ENCODE measurements around the gene ATP5PO. TPM values are rescaled to one million over a fixed set of nuclear protein-coding genes. Genes with fewer than 3 reads are reported as not detected.
"Not testable (repeated sequence)": the region's sequence is repeated elsewhere in the genome, so short reads cannot be mapped to it uniquely, and the experiment has no call there.

Gene ATP5PO
- total RNA-seq, 2 donors from 2014 or later, result 123 to 142 TPM

GRCh38 chr21:33865996-33866575 is 49.5 kb downstream of the ATP5PO start:
- H3K27ac Mint-ChIP-seq, result no peak overlapping the region
- no peak for ATAC-seq
- peaks cover 3 to 4% of the 10 kb centered on the region in 2 donors for H3K4me1 Mint-ChIP-seq (ENCODE audit: low read depth in 2 of 2)

GRCh38 chr21:33865176-33865575 is 50.4 kb downstream of the ATP5PO start:
- H3K36me3 Mint-ChIP-seq, result no peaks in the 10 kb centered on the region
- no peak overlapping the region for H3K4me3 Mint-ChIP-seq
- H3K27me3 Mint-ChIP-seq, result peaks cover 2 to 7% of the 10 kb centered on the region in 2 donors
- ATAC-seq (no peak), DNase-seq (ENCODE audit: low spot score) (no peak)
- no peak overlapping the region for H3K27ac Mint-ChIP-seq
- no peaks in the 10 kb centered on the region for H3K9me3 Mint-ChIP-seq
- peaks cover 3 to 4% of the 10 kb centered on the region in 2 donors for H3K4me1 Mint-ChIP-seq (ENCODE audit: low read depth in 2 of 2)

More at GRCh38 chr21:33865996-33866575, 49.5 kb downstream of the ATP5PO start:
- no peak overlapping the region for H3K4me3 Mint-ChIP-seq
- H3K9me3 Mint-ChIP-seq, result no peaks in the 10 kb centered on the region
- no peaks in the 10 kb centered on the region for H3K36me3 Mint-ChIP-seq
- no peak for DNase-seq (ENCODE audit: low spot score)
- peaks cover 2 to 7% of the 10 kb centered on the region in 2 donors for H3K27me3 Mint-ChIP-seq

GRCh38 chr21:33864150-33864549 is 51.5 kb downstream of the ATP5PO start:
- Mint-ChIP-seq H3K27ac (no peak overlapping the region), H3K27me3 (peaks cover 5 to 7% of the 10 kb centered on the region in 2 donors), H3K9me3 (no peaks in the 10 kb centered on the region), H3K36me3 (no peaks in the 10 kb centered on the region), H3K4me1 (ENCODE audit: low read depth in 2 of 2) (peaks cover 3 to 4% of the 10 kb centered on the region in 2 donors), H3K4me3 (no peak overlapping the region)
- DNase-seq (ENCODE audit: low spot score) (no peak), ATAC-seq (no peak)

- not testable (repeated sequence) for ATAC-seq; H3K36me3 Mint-ChIP-seq; H3K27ac Mint-ChIP-seq; H3K4me3 Mint-ChIP-seq; H3K4me1 Mint-ChIP-seq (ENCODE audit: low read depth in 2 of 2); DNase-seq (ENCODE audit: low spot score); H3K27me3 Mint-ChIP-seq; H3K9me3 Mint-ChIP-seq
Observed at GRCh38 chr21:33863191-33863590, 52.4 kb downstream of the ATP5PO start.

DNA sequence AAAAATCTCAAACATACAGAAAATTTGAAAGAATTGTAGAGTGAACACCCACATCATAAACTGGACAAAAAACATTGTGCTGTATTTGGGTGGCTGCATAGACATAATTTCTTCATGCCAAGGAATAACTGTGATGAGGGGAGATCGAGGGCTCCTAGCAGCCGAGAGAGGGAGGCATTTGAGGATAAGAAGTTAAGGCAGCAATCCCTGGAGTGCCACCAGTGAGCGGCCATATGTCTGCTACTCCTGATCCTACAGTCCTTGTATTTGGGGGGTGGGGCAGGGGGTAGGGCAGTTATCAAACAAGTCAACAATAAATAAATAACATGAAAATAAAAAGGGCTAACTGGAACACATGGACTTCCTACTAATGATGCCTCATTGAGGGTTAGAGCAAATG is 54.5 kb downstream of the ATP5PO start:
- ATAC-seq (no peak), DNase-seq (ENCODE audit: low spot score) (no peak)

GRCh38 chr21:33860332-33860879 is 55.2 kb downstream of the ATP5PO start:
- Mint-ChIP-seq H3K27ac (no peak overlapping the region), H3K4me3 (no peak overlapping the region), H3K27me3 (peaks cover 3 to 7% of the 10 kb centered on the region in 2 donors), H3K9me3 (no peaks in the 10 kb centered on the region), H3K4me1 (ENCODE audit: low read depth in 2 of 2) (no peaks in the 10 kb centered on the region), H3K36me3 (no peaks in the 10 kb centered on the region)
- ATAC-seq (no peak), DNase-seq (ENCODE audit: low spot score) (no peak)

More for the DNA sequence above, 54.5 kb downstream of the ATP5PO start:
- H3K4me1 Mint-ChIP-seq (ENCODE audit: low read depth in 2 of 2), result no peaks in the 10 kb centered on the region
- no peaks in the 10 kb centered on the region for H3K9me3 Mint-ChIP-seq
- no peak overlapping the region for H3K27ac Mint-ChIP-seq
- H3K36me3 Mint-ChIP-seq, result no peaks in the 10 kb centered on the region
- H3K27me3 Mint-ChIP-seq, result peaks cover 3 to 7% of the 10 kb centered on the region in 2 donors
- H3K4me3 Mint-ChIP-seq, result no peak overlapping the region

DNA sequence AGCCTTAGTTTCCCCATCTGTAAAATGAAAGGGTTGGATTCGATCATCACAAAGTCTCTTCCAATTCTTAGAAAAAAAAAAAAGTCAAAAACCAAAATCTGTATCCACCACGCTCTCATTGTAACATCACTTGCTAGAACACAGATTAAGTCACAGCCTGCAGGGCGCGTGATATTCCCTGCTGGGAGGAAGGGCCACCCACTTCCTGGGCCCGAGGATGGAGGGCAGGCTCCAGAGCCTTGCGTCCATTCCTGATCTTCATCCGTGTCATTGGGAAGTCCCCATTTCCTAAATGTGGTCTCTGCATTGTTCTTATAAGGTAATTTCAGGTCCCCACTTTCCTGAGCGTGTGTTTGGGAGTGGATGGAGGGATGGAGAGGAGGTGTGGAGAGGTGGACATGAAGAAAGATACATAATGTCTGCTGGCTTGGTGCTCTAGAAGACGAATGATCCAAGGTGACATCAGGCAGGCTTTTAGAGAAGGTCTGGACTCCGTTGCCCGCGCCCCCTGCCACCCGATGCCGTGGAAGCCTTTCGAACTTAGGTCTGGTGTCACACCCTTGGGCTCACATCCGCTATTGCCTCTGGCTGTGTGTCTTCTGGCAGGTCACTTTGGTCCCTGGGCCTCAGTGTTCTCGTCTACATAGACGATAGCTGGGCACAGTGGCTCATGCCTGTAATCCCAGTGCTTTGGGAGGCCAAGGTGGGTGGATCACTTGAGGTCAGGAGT is 56.1 kb downstream of the ATP5PO start:
- Mint-ChIP-seq H3K36me3 (no peaks in the 10 kb centered on the region), H3K27ac (no peak overlapping the region), H3K27me3 (peaks cover 3 to 6% of the 10 kb centered on the region in 2 donors), H3K4me1 (ENCODE audit: low read depth in 2 of 2) (no peaks in the 10 kb centered on the region), H3K4me3 (no peak overlapping the region), H3K9me3 (no peaks in the 10 kb centered on the region)
- DNase-seq (ENCODE audit: low spot score), result no peak
- ATAC-seq, result no peak

GRCh38 chr21:33858667-33859372 is 56.8 kb downstream of the ATP5PO start:
- Mint-ChIP-seq H3K27ac (no peak overlapping the region), H3K36me3 (no peaks in the 10 kb centered on the region), H3K9me3 (no peaks in the 10 kb centered on the region), H3K4me1 (ENCODE audit: low read depth in 2 of 2) (no peaks in the 10 kb centered on the region), H3K27me3 (peaks cover 0 to 3% of the 10 kb centered on the region in 2 donors), H3K4me3 (no peak overlapping the region)
- DNase-seq (ENCODE audit: low spot score) (no peak), ATAC-seq (no peak)

GRCh38 chr21:33857846-33858666 is 57.5 kb downstream of the ATP5PO start:
- H3K4me3 Mint-ChIP-seq, result no peak overlapping the region
- H3K4me1 Mint-ChIP-seq (ENCODE audit: low read depth in 2 of 2), result no peaks in the 10 kb centered on the region
- no peak overlapping the region for H3K27ac Mint-ChIP-seq
- DNase-seq (ENCODE audit: low spot score) (no peak), ATAC-seq (no peak)
- no peaks in the 10 kb centered on the region for H3K36me3 Mint-ChIP-seq
- H3K9me3 Mint-ChIP-seq, result no peaks in the 10 kb centered on the region
- H3K27me3 Mint-ChIP-seq, result peaks cover 0 to 3% of the 10 kb centered on the region in 2 donors

GRCh38 chr21:33856893-33857527 is 58.6 kb downstream of the ATP5PO start:
- no peak for DNase-seq (ENCODE audit: low spot score)
- Mint-ChIP-seq H3K4me3 (no peak overlapping the region), H3K36me3 (no peaks in the 10 kb centered on the region), H3K9me3 (no peaks in the 10 kb centered on the region), H3K27me3 (peaks cover 0 to 3% of the 10 kb centered on the region in 2 donors), H3K4me1 (ENCODE audit: low read depth in 2 of 2) (no peaks in the 10 kb centered on the region), H3K27ac (no peak overlapping the region)
- no peak for ATAC-seq

GRCh38 chr21:33855190-33855589 is 60.4 kb downstream of the ATP5PO start:
- H3K27ac Mint-ChIP-seq, result no peak overlapping the region
- no peak overlapping the region for H3K4me3 Mint-ChIP-seq
- ATAC-seq (peak in 1 of 2 donors; percentile 44), DNase-seq (ENCODE audit: low spot score) (no peak)
- no peaks in the 10 kb centered on the region for H3K4me1 Mint-ChIP-seq (ENCODE audit: low read depth in 2 of 2)
- peaks cover 0 to 3% of the 10 kb centered on the region in 2 donors for H3K27me3 Mint-ChIP-seq
- no peaks in the 10 kb centered on the region for H3K9me3 Mint-ChIP-seq
- no peaks in the 10 kb centered on the region for H3K36me3 Mint-ChIP-seq

GRCh38 chr21:33854604-33855003 is 61.0 kb downstream of the ATP5PO start:
- Mint-ChIP-seq H3K27me3 (peaks cover 0 to 3% of the 10 kb centered on the region in 2 donors), H3K4me1 (ENCODE audit: low read depth in 2 of 2) (no peaks in the 10 kb centered on the region), H3K27ac (no peak overlapping the region), H3K9me3 (no peaks in the 10 kb centered on the region), H3K36me3 (no peaks in the 10 kb centered on the region), H3K4me3 (no peak overlapping the region)
- ATAC-seq (no peak), DNase-seq (ENCODE audit: low spot score) (no peak)

Measured in natural killer cell treated with Interleukin-12 subunit alpha and Interleukin-12 subunit beta and Interleukin-15 and Interleukin-18, amount 100 ng/mL, for 72 hours (primary cell).